Measurements from ENCODE around the gene RAVER2.

RAVER2 gene

DNA sequence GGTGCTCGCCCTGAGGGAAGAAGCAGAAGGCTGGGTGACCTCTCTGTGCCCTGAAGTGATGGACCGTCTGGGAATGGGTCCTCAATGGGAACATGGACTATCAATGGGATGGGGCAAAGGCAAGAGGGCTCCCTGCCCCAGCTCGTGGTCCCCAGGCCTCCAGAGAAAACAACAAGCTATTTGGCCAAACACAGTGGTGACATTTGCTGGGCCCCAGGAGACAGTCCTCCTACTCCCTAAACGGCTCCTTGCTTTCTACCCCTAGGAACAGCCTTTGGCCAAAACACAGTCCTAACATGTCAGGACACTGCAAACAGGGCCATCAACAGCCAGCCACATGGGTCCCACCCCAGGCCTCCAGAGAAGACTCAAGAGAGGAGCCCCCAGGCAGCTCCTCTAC is 102.8 kb downstream of the RAVER2 start:
- no peak for DNase-seq (ENCODE audit: low spot score)

DNA sequence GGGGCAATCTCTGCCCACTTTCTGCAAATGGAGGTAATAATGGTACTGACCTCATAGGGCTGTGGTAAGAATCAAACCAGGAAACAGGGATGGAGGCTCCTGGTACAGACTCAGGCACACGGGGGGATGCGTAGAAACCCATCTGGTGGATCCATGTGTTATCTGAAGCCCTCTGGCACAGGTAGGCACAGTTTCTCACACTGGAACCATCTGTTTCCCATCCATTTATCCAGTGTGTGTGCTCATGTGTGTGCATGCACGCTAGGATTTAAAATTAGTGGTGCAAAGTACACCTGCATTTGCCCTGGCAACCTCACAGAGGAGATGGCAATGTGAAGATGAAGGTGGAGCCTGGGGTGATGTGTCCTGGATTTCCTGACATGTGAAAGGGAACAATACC is 103.3 kb downstream of the RAVER2 start:
- DNase-seq (ENCODE audit: low spot score), result no peak

DNA sequence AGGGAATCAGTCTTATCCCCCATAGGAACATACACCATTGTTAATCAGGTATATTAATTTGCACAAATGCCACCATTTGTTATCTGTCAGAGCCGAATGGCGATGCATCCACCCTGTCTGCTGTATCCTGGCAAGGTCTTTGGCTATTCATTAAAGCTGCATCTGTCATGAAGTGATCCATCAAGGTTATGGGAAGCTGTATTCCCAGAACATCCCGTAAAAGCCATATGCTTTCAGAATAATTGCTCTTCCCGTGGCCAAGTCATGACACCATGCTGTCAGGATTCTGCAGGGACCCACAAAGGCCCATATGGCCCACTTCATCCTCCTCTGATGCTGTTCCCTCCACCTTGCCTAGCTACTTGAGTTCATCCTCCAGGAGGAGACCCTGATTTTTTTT is 103.9 kb downstream of the RAVER2 start:
- DNase-seq (ENCODE audit: low spot score), result no peak

DNA sequence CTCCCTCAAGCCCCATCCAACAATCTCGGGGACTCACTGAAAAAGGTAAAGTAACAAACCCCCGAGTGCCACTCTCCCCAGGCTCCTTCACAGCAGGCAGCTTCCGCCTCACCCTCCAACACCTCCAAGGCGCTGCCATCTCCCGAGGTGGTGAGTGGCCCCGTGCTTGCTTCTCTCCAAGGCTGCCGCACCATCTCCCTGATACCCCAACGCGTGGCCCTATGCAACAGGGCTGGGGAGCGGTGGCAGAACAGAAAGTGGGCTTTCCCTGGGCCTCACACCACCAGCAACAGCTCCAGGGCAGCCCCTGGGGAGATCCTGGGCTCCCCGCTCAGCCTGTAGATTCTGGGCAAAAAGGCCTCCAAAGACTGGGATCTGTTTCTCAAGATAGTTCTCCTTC is 105.1 kb downstream of the RAVER2 start:
- DNase-seq (ENCODE audit: low spot score), result no peak

DNA sequence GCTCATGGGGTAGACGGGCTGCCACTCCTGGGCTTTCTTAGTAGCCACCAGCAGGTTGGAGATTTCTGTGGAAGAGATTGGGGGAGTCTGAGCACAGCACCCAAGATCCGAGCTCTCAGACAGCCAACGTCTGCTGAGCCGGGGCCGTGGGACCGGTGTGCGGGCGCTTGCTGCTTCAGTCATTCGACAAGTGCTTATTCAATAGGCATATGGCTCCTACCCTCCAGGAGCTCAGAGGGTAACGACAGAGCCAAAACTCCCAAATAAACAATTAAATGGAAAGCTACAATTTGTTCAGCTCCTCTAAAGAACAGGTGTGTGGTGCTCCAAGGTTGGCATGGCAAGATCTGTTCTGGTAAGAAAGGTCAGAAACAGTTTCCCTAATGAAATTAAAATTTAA is 106.0 kb downstream of the RAVER2 start:
- DNase-seq (ENCODE audit: low spot score), result no peak

- DNase-seq (ENCODE audit: low spot score), result no peak
Measured at GRCh38 chr1:64851664-64852063, 106.8 kb downstream of the RAVER2 start.

- DNase-seq (ENCODE audit: low spot score), result no peak
Measured at GRCh38 chr1:64854674-64855073, 109.8 kb downstream of the RAVER2 start.

DNA sequence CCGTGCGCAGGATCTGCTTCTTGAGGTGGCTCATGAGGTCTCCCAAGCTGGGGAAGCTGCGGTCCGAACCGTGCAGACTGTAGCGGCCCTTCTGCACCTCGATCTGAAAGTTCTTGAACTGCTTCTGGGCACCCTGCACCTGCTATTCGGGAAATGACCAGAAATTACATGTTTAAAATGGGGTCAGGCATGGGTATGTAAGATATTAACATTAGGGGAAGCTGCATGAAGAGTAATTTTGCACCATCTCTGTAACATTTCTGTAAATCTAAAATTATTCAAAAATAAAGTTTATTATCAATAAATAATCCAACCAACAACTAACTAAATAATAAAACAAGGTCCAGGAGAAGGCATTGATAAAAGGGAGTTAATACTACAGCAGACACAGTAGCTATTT is 110.7 kb downstream of the RAVER2 start:
- no peak for DNase-seq (ENCODE audit: low spot score)

DNA sequence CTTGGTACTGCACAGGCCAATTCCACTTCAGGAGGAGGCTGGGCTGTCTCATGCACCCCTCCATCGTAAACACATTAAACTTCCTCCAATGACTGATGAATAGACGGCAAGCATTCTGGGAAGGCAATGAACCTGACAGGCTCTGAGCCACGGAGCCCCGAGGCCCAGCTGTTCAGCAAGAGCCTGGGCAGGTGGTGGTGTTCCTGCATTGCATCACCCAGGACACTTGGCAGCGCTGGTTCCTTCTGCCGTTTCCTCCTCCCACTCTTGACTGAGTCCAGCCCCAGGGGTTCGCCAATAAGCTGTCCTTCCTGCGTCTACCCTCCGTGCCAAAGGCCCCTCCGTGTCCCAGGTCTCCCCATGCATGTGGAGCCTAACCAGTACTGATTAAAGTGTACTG is 111.7 kb downstream of the RAVER2 start:
- DNase-seq (ENCODE audit: low spot score), result no peak

- DNase-seq (ENCODE audit: low spot score), result no peak
Measured at GRCh38 chr1:64857347-64857746, 112.5 kb downstream of the RAVER2 start.

- no peak for DNase-seq (ENCODE audit: low spot score)
Measured at GRCh38 chr1:64861611-64862010, 116.7 kb downstream of the RAVER2 start.

DNA sequence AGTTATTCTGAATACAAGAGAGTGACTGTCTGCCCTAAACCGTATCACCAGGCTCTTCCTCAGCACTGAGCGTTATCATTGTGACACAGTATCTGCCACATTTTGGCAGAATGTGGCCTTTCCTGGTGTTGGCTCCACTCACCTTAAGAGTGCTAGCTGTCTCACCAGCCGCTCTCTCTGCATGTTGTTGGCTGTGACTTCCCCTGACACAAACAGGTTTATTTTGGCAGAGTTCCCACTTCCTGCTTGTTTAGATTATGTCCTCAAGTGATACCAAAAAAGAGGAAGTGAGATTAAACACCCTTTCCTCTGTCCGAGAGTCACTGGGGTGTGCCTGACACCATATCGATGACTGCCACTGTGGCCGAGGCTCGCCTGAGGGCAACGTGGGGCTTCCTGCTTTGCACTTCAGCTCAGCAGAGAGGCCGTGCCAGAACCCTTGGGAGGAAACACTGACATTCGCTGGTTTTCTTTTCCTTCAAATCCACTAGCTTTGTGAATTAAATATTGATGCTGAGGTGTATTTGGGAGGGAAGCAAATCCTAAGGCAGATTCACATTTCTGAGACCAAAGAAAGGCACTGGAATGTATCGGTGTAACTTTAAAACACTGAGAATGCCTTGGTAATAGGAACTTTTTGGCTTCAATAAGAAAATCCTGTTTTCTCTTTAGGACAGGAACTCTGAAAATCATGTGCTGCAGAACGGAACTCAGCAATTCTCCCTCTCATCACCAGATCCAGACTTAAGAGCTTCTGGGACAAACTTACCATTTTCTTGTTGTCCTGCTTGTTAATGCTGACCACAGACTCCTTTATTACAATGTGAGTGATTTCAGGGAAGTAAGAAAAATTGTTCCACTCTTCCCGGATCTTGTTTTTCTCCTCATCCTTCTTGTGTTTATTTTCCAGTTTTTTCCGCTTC is 119.4 kb downstream of the RAVER2 start:
- DNase-seq (ENCODE audit: low spot score), result no peak

DNA sequence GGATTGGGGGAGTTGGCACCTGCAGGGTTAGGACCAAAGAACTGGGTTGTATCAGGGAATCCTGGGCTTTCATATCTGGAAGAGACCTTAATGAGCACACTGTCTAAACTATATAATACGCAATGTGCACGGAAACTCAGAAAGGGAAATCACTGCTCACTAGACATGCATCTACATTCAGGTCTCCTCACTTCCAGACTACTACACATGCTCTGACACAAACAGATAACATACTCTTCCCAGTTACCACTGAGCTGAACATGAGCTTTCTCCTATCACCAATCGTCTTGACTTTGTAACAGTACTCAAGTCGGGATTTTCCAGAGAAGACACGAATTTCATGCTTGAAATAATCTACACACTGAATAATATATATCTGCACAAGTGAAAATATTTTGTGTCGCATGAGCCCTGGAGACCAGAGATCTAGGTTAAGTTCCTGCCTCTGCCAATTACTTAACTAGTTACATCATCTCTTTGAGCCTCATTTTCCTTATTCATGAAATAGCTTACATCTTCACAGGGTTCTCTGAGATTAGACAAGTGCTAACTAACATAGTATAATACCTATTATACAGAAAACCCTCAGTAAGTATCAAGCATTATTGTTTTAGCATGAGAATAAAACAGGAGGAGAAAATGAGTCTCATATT is 120.4 kb downstream of the RAVER2 start:
- no peak for DNase-seq (ENCODE audit: low spot score)

DNA sequence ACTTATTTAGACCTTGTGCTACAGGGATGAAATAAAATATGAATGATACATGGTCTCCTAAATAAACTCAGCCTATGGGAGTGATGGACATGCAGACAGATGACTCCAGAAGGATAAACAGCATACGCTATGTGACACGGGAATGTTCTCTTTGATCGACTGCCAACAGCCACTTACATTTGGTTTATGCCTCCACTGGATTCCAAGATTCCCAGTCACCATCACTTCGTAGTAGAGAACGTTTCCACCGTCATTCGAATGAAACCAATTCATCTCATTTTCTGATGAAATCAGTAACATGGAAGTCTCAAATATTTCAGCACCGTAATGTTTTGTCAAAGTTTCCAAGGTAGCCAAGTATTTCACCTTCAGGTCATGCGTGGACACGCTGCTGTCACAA is 121.8 kb downstream of the RAVER2 start:
- DNase-seq (ENCODE audit: low spot score), result no peak

DNA sequence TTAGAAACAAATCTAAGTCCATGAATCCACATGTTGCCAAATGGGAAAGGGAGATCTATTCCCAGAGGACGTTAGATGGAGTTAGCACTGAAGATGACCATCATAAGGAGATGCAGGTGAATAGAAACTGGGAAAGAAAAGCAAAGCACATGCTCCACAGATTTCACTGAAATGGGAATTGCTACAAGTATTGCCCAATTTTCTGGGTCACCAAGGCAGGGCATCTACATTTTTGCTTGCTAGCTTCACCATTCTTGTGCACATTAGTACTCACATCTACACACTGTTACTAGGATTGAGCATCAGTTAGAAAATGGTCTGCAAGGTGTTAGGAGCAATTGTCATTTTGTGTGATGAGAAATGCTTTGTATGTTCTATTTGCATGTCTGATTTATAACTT is 122.4 kb downstream of the RAVER2 start:
- no peak for DNase-seq (ENCODE audit: low spot score)

- DNase-seq (ENCODE audit: low spot score), result no peak
Measured at GRCh38 chr1:64871256-64871655, 126.4 kb downstream of the RAVER2 start.

DNA sequence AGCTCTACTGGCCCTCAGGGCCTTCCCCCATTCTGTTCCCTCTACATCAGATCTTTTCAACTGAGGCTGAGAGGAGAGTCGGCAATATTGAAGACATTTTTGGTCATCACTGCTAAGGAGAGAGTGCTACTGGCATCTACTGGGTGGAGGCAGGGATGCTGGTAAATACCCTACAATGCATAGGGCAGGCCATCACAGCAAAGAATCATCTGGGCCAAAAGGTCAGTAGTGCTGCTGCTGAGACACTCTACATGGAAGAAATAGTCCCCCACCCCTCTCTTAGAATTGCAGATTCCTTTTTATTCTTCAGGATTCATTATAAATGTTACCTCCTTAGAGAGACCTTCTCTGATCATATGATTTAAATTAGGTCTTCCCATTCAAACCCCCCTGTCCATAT is 127.2 kb downstream of the RAVER2 start:
- no peak for DNase-seq (ENCODE audit: low spot score)

GRCh38 chr1:64873576-64873975 is 128.7 kb downstream of the RAVER2 start:
- no peak for DNase-seq (ENCODE audit: low spot score)

DNA sequence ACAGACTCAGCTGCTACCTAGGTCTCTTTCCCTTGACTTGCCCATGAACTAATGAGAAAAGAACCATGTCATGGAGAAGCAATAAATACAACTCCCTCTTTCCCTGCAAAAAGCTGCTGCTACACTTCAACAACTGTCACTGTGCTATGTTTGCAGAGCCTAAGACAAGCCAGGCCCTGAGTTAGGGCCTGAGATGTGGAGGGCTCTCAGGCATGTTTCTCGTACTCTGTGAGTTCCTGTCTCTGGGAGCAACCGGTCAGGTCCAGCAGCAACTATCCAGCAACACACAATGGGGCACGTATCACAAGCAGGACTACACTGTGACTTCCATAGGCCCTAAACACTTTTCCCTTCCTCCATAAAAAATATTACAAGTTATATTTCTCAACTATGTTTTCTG is 129.8 kb downstream of the RAVER2 start:
- DNase-seq (ENCODE audit: low spot score), result no peak

DNA sequence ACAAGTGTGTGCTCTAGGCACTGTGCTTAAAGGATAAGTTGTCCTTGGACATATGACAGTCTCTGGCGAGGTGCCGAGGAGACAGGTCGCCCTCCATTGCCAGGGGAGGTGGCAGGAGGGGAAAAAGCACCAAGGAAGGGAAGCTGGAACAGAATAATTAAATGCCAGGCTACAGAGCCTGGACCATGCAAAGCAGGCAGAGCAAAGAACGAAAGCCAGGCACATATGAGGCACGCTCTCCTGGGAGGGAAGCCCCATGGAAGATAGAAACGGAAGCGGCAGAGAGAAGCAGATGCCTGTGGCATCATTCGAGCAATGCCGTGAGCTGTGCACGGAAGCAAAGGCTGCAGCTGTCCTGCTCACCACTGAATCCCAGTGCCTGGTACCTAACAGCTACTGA is 130.2 kb downstream of the RAVER2 start:
- no peak for DNase-seq (ENCODE audit: low spot score)

DNA sequence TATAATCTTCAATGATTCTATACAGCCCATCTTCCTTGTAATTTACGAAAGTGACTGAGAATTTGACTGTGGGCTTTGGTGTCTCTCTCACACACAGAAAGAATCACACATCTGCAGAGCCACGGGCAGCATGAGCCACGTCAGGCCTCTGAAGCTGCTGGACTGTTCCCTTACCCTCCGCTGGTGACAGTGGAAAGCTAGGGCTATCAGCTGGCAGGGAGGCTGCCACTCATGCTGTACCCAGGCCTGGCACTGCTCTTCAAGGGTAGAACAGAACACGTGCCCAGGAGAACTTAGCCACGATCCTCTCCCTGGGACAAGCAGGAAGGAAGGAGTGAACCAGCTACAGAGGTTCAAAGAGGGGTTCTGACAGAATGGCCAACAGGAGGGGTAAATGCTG is 130.7 kb downstream of the RAVER2 start:
- DNase-seq (ENCODE audit: low spot score), result no peak

DNA sequence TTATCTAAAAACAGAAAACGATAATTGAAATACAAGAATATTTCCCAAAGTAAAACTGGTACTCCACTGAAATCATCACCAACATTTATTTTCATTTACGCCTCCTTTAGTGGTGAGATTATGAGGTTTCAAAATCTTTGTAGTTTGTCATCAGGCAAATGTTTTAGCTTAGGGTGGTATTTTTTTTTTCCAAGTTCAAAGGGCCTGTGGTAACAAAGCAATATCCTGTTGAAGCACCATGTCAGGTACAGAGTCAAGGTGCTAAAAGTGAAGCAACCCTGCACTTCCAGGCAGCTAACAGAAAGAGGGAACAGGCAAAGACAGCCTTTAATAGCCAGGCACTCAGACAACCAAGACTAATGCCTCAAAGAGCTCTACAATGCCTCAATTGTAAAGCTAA is 132.3 kb downstream of the RAVER2 start:
- DNase-seq (ENCODE audit: low spot score), result no peak

DNA sequence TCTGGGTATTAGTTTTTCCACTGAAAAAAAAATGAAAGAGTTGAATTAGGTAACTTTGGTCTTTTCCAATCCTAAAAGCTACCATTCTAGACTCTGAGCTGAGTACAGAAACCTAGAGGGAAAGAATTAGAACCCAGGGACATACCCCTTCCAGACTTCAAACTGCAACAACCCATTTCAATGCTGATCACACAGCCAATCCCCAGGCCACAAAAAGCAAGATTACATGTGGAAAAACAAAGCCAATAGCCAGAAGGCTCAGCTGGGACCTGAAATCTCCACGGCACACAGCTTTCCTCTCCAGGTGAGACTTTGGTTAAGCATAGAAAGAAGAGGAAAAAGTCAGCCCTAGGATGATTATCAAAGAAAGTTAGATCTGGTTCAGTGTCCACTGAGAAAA is 132.7 kb downstream of the RAVER2 start:
- DNase-seq (ENCODE audit: low spot score), result no peak

DNA sequence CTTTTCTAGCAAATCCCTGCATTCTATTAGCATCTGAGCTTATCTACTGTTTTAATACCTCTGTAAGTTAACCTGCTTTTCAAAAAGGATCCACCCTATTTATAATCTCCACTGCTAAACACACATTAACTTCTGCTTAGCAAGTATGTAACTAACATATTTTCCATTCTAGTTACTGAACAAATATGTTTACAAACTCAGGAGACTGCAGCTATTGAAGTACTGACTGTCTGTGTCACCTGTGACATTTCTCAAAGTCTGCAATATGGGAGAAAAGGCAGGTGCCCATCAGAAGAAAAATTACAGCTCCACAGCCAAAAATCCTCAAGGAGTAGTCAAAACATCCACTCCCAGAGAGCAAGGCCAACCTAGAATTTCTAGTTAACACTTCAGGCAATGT is 133.2 kb downstream of the RAVER2 start:
- DNase-seq (ENCODE audit: low spot score), result no peak

All from left forelimb (tissue), 1 donor.